Measurements from ENCODE around the gene ST8SIA6. TPM values are rescaled to one million over a fixed set of nuclear protein-coding genes. Genes with fewer than 3 reads are reported as not detected.

The ST8SIA6 gene
- total and polyA plus RNA-seq, 7 experiments from 2014 or later = 0.08 to 2.5 (median 0.56) TPM

GRCh38 chr10:17394854-17395253, 59.5 kb downstream of the ST8SIA6 start:
- ATAC-seq (no peak), DNase-seq (no peak)
- peaks cover 0 to 13% (median 0%) of the 10 kb centered on the region in 5 donors for H3K27me3 Mint-ChIP-seq
- no peak overlapping the region for H3K4me3 Mint-ChIP-seq
- H3K9me3 ChIP-seq (ENCODE audit: control insufficient read depth in 2 of 3, low read length in 3 of 3) = no peaks in the 10 kb centered on the region
- POLR2A ChIA-PET = no interaction called here
- H3K27ac ChIP-seq (ENCODE audit: low read depth, low read length) = no peak overlapping the region
- peaks cover 0 to 3% (median 0%) of the 10 kb centered on the region in 5 donors for H3K36me3 Mint-ChIP-seq
- no peaks in the 10 kb centered on the region for H3K36me3 ChIP-seq (ENCODE audit: control insufficient read depth in 2 of 3, insufficient read depth in 3 of 3, low read length in 3 of 3)
- no peaks in the 10 kb centered on the region for H3K27me3 ChIP-seq (ENCODE audit: control insufficient read depth in 2 of 2, insufficient read depth in 2 of 2, low read length in 2 of 2)
- H3K4me1 ChIP-seq (ENCODE audit: control insufficient read depth in 2 of 2, insufficient read depth in 2 of 2, low read length in 2 of 2) = no peaks in the 10 kb centered on the region
- no peak overlapping the region for H3K27ac Mint-ChIP-seq
- H3K4me3 ChIP-seq (ENCODE audit: low read length) = no peak overlapping the region
- CTCF ChIA-PET = no interaction called here
- peaks cover 0 to 8% (median 0%) of the 10 kb centered on the region in 7 donors for H3K4me1 Mint-ChIP-seq
- intact Hi-C loops (cut with micrococcal nuclease) = no loop called here
- H3K9me3 Mint-ChIP-seq = peaks cover 0 to 2% (median 0%) of the 10 kb centered on the region in 11 donors

GRCh38 chr10:17387861-17388503, 66.4 kb downstream of the ST8SIA6 start:
- Histone ChIP-seq H3K9me3 (ENCODE audit: control insufficient read depth in 2 of 3, low read length in 3 of 3) (no peaks in the 10 kb centered on the region), H3K4me3 (ENCODE audit: low read length) (no peak overlapping the region), H3K36me3 (ENCODE audit: control insufficient read depth in 2 of 3, insufficient read depth in 3 of 3, low read length in 3 of 3) (no peaks in the 10 kb centered on the region), H3K27ac (ENCODE audit: low read depth, low read length) (no peak overlapping the region), H3K4me1 (ENCODE audit: control insufficient read depth in 2 of 2, insufficient read depth in 2 of 2, low read length in 2 of 2) (no peaks in the 10 kb centered on the region), H3K27me3 (ENCODE audit: control insufficient read depth in 2 of 2, insufficient read depth in 2 of 2, low read length in 2 of 2) (no peaks in the 10 kb centered on the region)
- peaks cover 0 to 3% (median 0%) of the 10 kb centered on the region in 11 donors for H3K9me3 Mint-ChIP-seq
- peaks cover 0 to 3% (median 0%) of the 10 kb centered on the region in 7 donors for H3K4me1 Mint-ChIP-seq
- peaks cover 0 to 5% (median 0%) of the 10 kb centered on the region in 5 donors for H3K36me3 Mint-ChIP-seq
- intact Hi-C loops (cut with micrococcal nuclease) = no loop called here
- no peak for ATAC-seq
- ChIA-PET CTCF (no interaction called here), POLR2A (no interaction called here)
- H3K27me3 Mint-ChIP-seq = no peaks in the 10 kb centered on the region
- H3K27ac Mint-ChIP-seq = no peak overlapping the region
- DNase-seq = no peak
- no peak overlapping the region for H3K4me3 Mint-ChIP-seq

- Histone ChIP-seq H3K9me3 (ENCODE audit: control insufficient read depth in 2 of 3, low read length in 3 of 3) (no peaks in the 10 kb centered on the region), H3K27ac (ENCODE audit: low read depth, low read length) (no peak overlapping the region), H3K36me3 (ENCODE audit: control insufficient read depth in 2 of 3, insufficient read depth in 3 of 3, low read length in 3 of 3) (no peaks in the 10 kb centered on the region), H3K4me1 (ENCODE audit: control insufficient read depth in 2 of 2, insufficient read depth in 2 of 2, low read length in 2 of 2) (no peaks in the 10 kb centered on the region), H3K4me3 (ENCODE audit: low read length) (no peak overlapping the region), H3K27me3 (ENCODE audit: control insufficient read depth in 2 of 2, insufficient read depth in 2 of 2, low read length in 2 of 2) (no peaks in the 10 kb centered on the region)
- H3K27ac Mint-ChIP-seq = no peak overlapping the region
- H3K4me1 Mint-ChIP-seq = peaks cover 0 to 3% (median 0%) of the 10 kb centered on the region in 7 donors
- peaks cover 0 to 3% (median 0%) of the 10 kb centered on the region in 11 donors for H3K9me3 Mint-ChIP-seq
- no peaks in the 10 kb centered on the region for H3K27me3 Mint-ChIP-seq
- no peak overlapping the region for H3K4me3 Mint-ChIP-seq
- DNase-seq (no peak), ATAC-seq (no peak)
- peaks cover 0 to 5% (median 0%) of the 10 kb centered on the region in 5 donors for H3K36me3 Mint-ChIP-seq
- ChIA-PET CTCF (no interaction called here), POLR2A (no interaction called here)
- intact Hi-C loops (cut with micrococcal nuclease) = no loop called here
Observed at GRCh38 chr10:17386616-17387075, 67.7 kb downstream of the ST8SIA6 start.

- no peak for ATAC-seq
- H3K36me3 Mint-ChIP-seq = peaks cover 0 to 5% (median 0%) of the 10 kb centered on the region in 5 donors
Observed at GRCh38 chr10:17386021-17386420, 68.4 kb downstream of the ST8SIA6 start.

GRCh38 chr10:17385066-17385465, 69.3 kb downstream of the ST8SIA6 start:
- Mint-ChIP-seq H3K9me3 (peaks cover 0 to 3% (median 0%) of the 10 kb centered on the region in 11 donors), H3K27me3 (no peaks in the 10 kb centered on the region), H3K36me3 (peaks cover 0 to 5% (median 0%) of the 10 kb centered on the region in 5 donors), H3K4me1 (peaks cover 0 to 3% (median 0%) of the 10 kb centered on the region in 7 donors), H3K4me3 (no peak overlapping the region), H3K27ac (no peak overlapping the region)
- no peaks in the 10 kb centered on the region for H3K4me1 ChIP-seq (ENCODE audit: control insufficient read depth in 2 of 2, insufficient read depth in 2 of 2, low read length in 2 of 2)
- intact Hi-C loops (cut with micrococcal nuclease) = no loop called here
- no peak overlapping the region for H3K4me3 ChIP-seq (ENCODE audit: low read length)
- H3K27me3 ChIP-seq (ENCODE audit: control insufficient read depth in 2 of 2, insufficient read depth in 2 of 2, low read length in 2 of 2) = no peaks in the 10 kb centered on the region
- no peak for DNase-seq
- ChIA-PET CTCF (no interaction called here), POLR2A (interaction anchor here (0.8 kb wide), 1 partner anchor 45 kb away, joined by 3 read pairs; no protein-coding TSS in a partner anchor)
- H3K9me3 ChIP-seq (ENCODE audit: control insufficient read depth in 2 of 3, low read length in 3 of 3) = no peaks in the 10 kb centered on the region
- H3K27ac ChIP-seq (ENCODE audit: low read depth, low read length) = no peak overlapping the region
- H3K36me3 ChIP-seq (ENCODE audit: control insufficient read depth in 2 of 3, insufficient read depth in 3 of 3, low read length in 3 of 3) = no peaks in the 10 kb centered on the region
- no peak for ATAC-seq

More at GRCh38 chr10:17386021-17386420, 68.4 kb downstream of the ST8SIA6 start:
- Mint-ChIP-seq H3K27ac (no peak overlapping the region), H3K27me3 (no peaks in the 10 kb centered on the region), H3K4me3 (no peak overlapping the region), H3K9me3 (peaks cover 0 to 3% (median 0%) of the 10 kb centered on the region in 11 donors), H3K4me1 (peaks cover 0 to 3% (median 0%) of the 10 kb centered on the region in 7 donors)
- no peaks in the 10 kb centered on the region for H3K36me3 ChIP-seq (ENCODE audit: control insufficient read depth in 2 of 3, insufficient read depth in 3 of 3, low read length in 3 of 3)
- H3K27me3 ChIP-seq (ENCODE audit: control insufficient read depth in 2 of 2, insufficient read depth in 2 of 2, low read length in 2 of 2) = no peaks in the 10 kb centered on the region
- DNase-seq = no peak
- intact Hi-C loops (cut with micrococcal nuclease) = no loop called here
- H3K4me1 ChIP-seq (ENCODE audit: control insufficient read depth in 2 of 2, insufficient read depth in 2 of 2, low read length in 2 of 2) = no peaks in the 10 kb centered on the region
- H3K27ac ChIP-seq (ENCODE audit: low read depth, low read length) = no peak overlapping the region
- ChIA-PET CTCF (no interaction called here), POLR2A (no interaction called here)
- H3K9me3 ChIP-seq (ENCODE audit: control insufficient read depth in 2 of 3, low read length in 3 of 3) = no peaks in the 10 kb centered on the region
- no peak overlapping the region for H3K4me3 ChIP-seq (ENCODE audit: low read length)

- CTCF ChIA-PET = no interaction called here
- ATAC-seq = no peak
Observed at GRCh38 chr10:17383801-17384555, 70.4 kb downstream of the ST8SIA6 start.

More at GRCh38 chr10:17383801-17384555, 70.4 kb downstream of the ST8SIA6 start:
- no peak overlapping the region for H3K4me3 ChIP-seq (ENCODE audit: low read length)
- Mint-ChIP-seq H3K36me3 (peaks cover 0 to 5% (median 0%) of the 10 kb centered on the region in 5 donors), H3K4me1 (peaks cover 0 to 3% (median 0%) of the 10 kb centered on the region in 7 donors), H3K27ac (no peak overlapping the region), H3K4me3 (no peak overlapping the region), H3K9me3 (peaks cover 0 to 3% (median 0%) of the 10 kb centered on the region in 11 donors), H3K27me3 (no peaks in the 10 kb centered on the region)
- no peaks in the 10 kb centered on the region for H3K4me1 ChIP-seq (ENCODE audit: control insufficient read depth in 2 of 2, insufficient read depth in 2 of 2, low read length in 2 of 2)
- DNase-seq = no peak
- H3K9me3 ChIP-seq (ENCODE audit: control insufficient read depth in 2 of 3, low read length in 3 of 3) = no peaks in the 10 kb centered on the region
- H3K27me3 ChIP-seq (ENCODE audit: control insufficient read depth in 2 of 2, insufficient read depth in 2 of 2, low read length in 2 of 2) = no peaks in the 10 kb centered on the region
- H3K36me3 ChIP-seq (ENCODE audit: control insufficient read depth in 2 of 3, insufficient read depth in 3 of 3, low read length in 3 of 3) = no peaks in the 10 kb centered on the region
- POLR2A ChIA-PET = no interaction called here
- no peak overlapping the region for H3K27ac ChIP-seq (ENCODE audit: low read depth, low read length)
- intact Hi-C loops (cut with micrococcal nuclease) = no loop called here
